CD14-positive monocyte (primary cell): ENCODE measurements around the gene IPO11. TPM values are rescaled to one million over a fixed set of nuclear protein-coding genes. Genes with fewer than 3 reads are reported as not detected.
A peak's percentile ranks its signal among the peaks of the same experiment; 100 is the strongest.

ENCODE experiments used
- DNase-seq, 3 donors: peaks; one replicate each; pipeline ENCODE4 v3.0.0-alpha.2; 2011 to 2022
- H2AFZ ChIP-seq: 2 replicates; pipeline ENCODE4 v1.6.0; 2012; ENCODE audit warnings: mild to moderate bottlenecking, low read depth, low read length, inconsistent platforms; ENCODE audit not compliant: insufficient read depth, poor library complexity, severe bottlenecking
- H3K27ac ChIP-seq, 2 donors: 1 replicate in 1 of 2; 2 replicates in 1 of 2; pipeline ENCODE4 v1.5.1; 2012 to 2013; ENCODE audit warnings: low read length in 2 of 2, control low read depth in 1 of 2, inconsistent platforms in 1 of 2, low read depth in 1 of 2, mild to moderate bottlenecking in 1 of 2
- H3K27me3 ChIP-seq, 2 donors: one replicate each; pipeline versions ENCODE4 v1.6.0 to v1.6.1; 2011 to 2013; ENCODE audit warnings: low read length in 2 of 2; ENCODE audit not compliant: control insufficient read depth in 2 of 2, insufficient read depth in 2 of 2
- H3K36me3 ChIP-seq, 2 donors: replicated peaks in 1 of 2; 1 replicate in 1 of 2; 2 replicates in 1 of 2; pipeline versions ENCODE4 v1.5.1 to v1.6.1; 2012 to 2013; ENCODE audit warnings: low read length in 2 of 2, control low read depth in 1 of 2, inconsistent platforms in 1 of 2, mild to moderate bottlenecking in 1 of 2; ENCODE audit not compliant: insufficient read depth in 2 of 2, control insufficient read depth in 1 of 2
- H3K4me1 ChIP-seq, 2 donors: 1 replicate in 1 of 2; 2 replicates in 1 of 2; pipeline versions ENCODE4 v1.5.1 to v1.6.1; 2012 to 2013; ENCODE audit warnings: low read length in 2 of 2, control low read depth in 1 of 2, inconsistent platforms in 1 of 2, mild to moderate bottlenecking in 1 of 2, moderate library complexity in 1 of 2; ENCODE audit not compliant: insufficient read depth in 2 of 2, control insufficient read depth in 1 of 2
- H3K4me2 ChIP-seq: replicated peaks from 2 replicates; pipeline ENCODE3; 2012; ENCODE audit warnings: low read length, moderate library complexity, mild to moderate bottlenecking; ENCODE audit not compliant: poor library complexity, severe bottlenecking; ENCODE audit errors: extremely low read depth
- H3K4me3 ChIP-seq, 3 experiments: fragments of 200-600 bp in 1 of 3; sonication (generic) in 1 of 3; replicated peaks in 1 of 3; 1 replicate in 2 of 3; 2 replicates in 1 of 3; pipeline ENCODE4 v1.5.1; 2011 to 2013; ENCODE audit warnings: low read length in 3 of 3, mild to moderate bottlenecking in 3 of 3, control low read depth in 2 of 3, low read depth in 2 of 3, inconsistent platforms in 1 of 3, moderate library complexity in 1 of 3
- H3K79me2 ChIP-seq: 2 replicates; pipeline ENCODE4 v1.6.0; 2012; ENCODE audit warnings: mild to moderate bottlenecking, control low read depth, inconsistent platforms, low read length, moderate library complexity; ENCODE audit not compliant: insufficient read depth
- H3K9ac ChIP-seq: 2 replicates; pipeline ENCODE4 v1.6.0; 2017; ENCODE audit warnings: low read length, mild to moderate bottlenecking; ENCODE audit not compliant: insufficient read depth, poor library complexity, severe bottlenecking
- H3K9me3 ChIP-seq, 2 donors: replicated peaks in 1 of 2; 1 replicate in 1 of 2; 2 replicates in 1 of 2; pipeline versions ENCODE4 v1.5.1 to v1.6.1; 2012 to 2013; ENCODE audit warnings: low read length in 2 of 2, control low read depth in 1 of 2; ENCODE audit not compliant: control insufficient read depth in 1 of 2, insufficient read depth in 1 of 2
- H4K20me1 ChIP-seq: 2 replicates; pipeline ENCODE4 v1.6.0; 2012; ENCODE audit warnings: mild to moderate bottlenecking, low read length, control low read depth, moderate library complexity; ENCODE audit not compliant: insufficient read depth
- H3K27ac Mint-ChIP-seq, 7 donors: one replicate each; pipeline ENCODE4 v1.8.0; 2020; ENCODE audit warnings: mild to moderate bottlenecking in 7 of 7, mixed read lengths in 7 of 7, moderate library complexity in 6 of 7, inconsistent platforms in 2 of 7
- H3K27me3 Mint-ChIP-seq, 3 donors: one replicate each; pipeline ENCODE4 v1.8.0; 2021 to 2022; ENCODE audit warnings: low read depth in 3 of 3, mild to moderate bottlenecking in 3 of 3, mixed read lengths in 3 of 3, moderate library complexity in 3 of 3, inconsistent platforms in 1 of 3
- H3K36me3 Mint-ChIP-seq, 2 donors: one replicate each; pipeline ENCODE4 v1.8.0; 2020; ENCODE audit warnings: mixed read lengths in 2 of 2, inconsistent platforms in 1 of 2, mild to moderate bottlenecking in 1 of 2
- H3K4me1 Mint-ChIP-seq: one replicate; pipeline ENCODE4 v1.8.0; 2020; ENCODE audit warnings: mild to moderate bottlenecking, mixed read lengths
- H3K4me3 Mint-ChIP-seq, 2 donors: one replicate each; pipeline ENCODE4 v1.8.0; 2020; ENCODE audit warnings: mild to moderate bottlenecking in 2 of 2, mixed read lengths in 2 of 2, moderate library complexity in 1 of 2
- H3K9me3 Mint-ChIP-seq, 7 donors: one replicate each; pipeline ENCODE4 v1.8.0; 2020 to 2022; ENCODE audit warnings: mixed read lengths in 7 of 7, mild to moderate bottlenecking in 6 of 7, moderate library complexity in 6 of 7, inconsistent platforms in 2 of 7
- WGBS: methylation state at CpG from one replicate; pipeline ENCODE4 v1.1.5; 2013; ENCODE audit warnings: missing lambda C conversion rate; ENCODE audit not compliant: insufficient coverage; 5-methylcytosine and 5-hydroxymethylcytosine counted together
- intact Hi-C, 2 donors: fragments of 100-400 bp; cut with micrococcal nuclease; formaldehyde crosslinking; loops; one replicate each; pipeline versions ENCODE4 v1.15.0 to v1.15.1; 2023
- polyA plus RNA-seq, 3 donors: library from polyadenylated mRNA; depleted of rRNA in 1 of 3; unstranded in 2 of 3; stranded (reverse) in 1 of 3; fragments of 300-500 nt in 2 of 3; fragments of >200 nt in 1 of 3; fragmentation: Illumina TruSeq in 2 of 3; gene quantifications; 1 replicate in 2 of 3; 2 replicates in 1 of 3; pipeline ENCODE4 v1.2.3, GENCODE V29; 2012 to 2021
- TF ChIP-seq, protein P1 (sequence below): fragments of 200-600 bp; IDR thresholded peaks from one replicate; pipeline ENCODE4 v1.8.0; 2022; ENCODE audit warnings: antibody characterized with exemption, mild to moderate bottlenecking

Gene IPO11
- polyA plus RNA-seq, 3 donors = 4.4 to 5.5 (median 5.3) TPM

DNA sequence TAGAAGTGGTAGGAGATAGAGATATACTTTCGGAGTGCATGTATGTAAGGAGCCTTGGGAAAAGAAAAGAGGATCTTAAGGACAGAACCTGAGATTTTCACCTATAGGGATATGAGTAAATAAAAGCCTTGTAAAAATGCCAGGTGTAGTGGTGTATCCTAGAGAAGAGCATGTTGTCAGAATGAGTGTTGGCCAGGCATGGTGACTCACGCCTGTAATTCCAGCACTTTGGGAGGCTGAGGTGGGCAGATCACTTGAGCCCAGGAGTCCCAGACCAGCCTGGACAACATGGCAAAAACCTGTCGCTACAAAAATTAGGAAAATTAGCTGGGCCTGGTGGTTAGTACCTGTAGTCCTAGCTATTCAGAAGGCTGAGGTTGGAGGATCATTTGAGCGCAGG is 76.0 kb downstream of the IPO11 start:
- Mint-ChIP-seq H3K4me1 (no peaks in the 10 kb centered on the region), H3K9me3 (no peaks in the 10 kb centered on the region), H3K27me3 (peaks cover 0 to 1% (median 0%) of the 10 kb centered on the region in 3 donors), H3K4me3 (no peak overlapping the region), H3K27ac (peak overlapping the region in 1 of 7 donors; percentile 53), H3K36me3 (peaks cover 42 to 48% of the 10 kb centered on the region in 2 donors)
- no peak for DNase-seq
- H3K4me2 ChIP-seq = no peak overlapping the region
- 74% methylated on average over 3 of the region's 4 CpGs for WGBS
- no peaks in the 10 kb centered on the region for H3K79me2 ChIP-seq
- H4K20me1 ChIP-seq = no peaks in the 10 kb centered on the region
- no peak overlapping the region for H3K4me3 ChIP-seq
- H2AFZ ChIP-seq = no peak overlapping the region
- TF ChIP-seq, protein P1, sequence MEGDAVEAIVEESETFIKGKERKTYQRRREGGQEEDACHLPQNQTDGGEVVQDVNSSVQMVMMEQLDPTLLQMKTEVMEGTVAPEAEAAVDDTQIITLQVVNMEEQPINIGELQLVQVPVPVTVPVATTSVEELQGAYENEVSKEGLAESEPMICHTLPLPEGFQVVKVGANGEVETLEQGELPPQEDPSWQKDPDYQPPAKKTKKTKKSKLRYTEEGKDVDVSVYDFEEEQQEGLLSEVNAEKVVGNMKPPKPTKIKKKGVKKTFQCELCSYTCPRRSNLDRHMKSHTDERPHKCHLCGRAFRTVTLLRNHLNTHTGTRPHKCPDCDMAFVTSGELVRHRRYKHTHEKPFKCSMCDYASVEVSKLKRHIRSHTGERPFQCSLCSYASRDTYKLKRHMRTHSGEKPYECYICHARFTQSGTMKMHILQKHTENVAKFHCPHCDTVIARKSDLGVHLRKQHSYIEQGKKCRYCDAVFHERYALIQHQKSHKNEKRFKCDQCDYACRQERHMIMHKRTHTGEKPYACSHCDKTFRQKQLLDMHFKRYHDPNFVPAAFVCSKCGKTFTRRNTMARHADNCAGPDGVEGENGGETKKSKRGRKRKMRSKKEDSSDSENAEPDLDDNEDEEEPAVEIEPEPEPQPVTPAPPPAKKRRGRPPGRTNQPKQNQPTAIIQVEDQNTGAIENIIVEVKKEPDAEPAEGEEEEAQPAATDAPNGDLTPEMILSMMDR = no peak
- H3K36me3 ChIP-seq = peaks cover 28 to 53% of the 10 kb centered on the region in 2 donors
- no peaks in the 10 kb centered on the region for H3K4me1 ChIP-seq
- intact Hi-C loops = no loop called here
- no peaks in the 10 kb centered on the region for H3K9me3 ChIP-seq
- H3K27me3 ChIP-seq = no peaks in the 10 kb centered on the region
- no peak overlapping the region for H3K27ac ChIP-seq
- no peak overlapping the region for H3K9ac ChIP-seq

DNA sequence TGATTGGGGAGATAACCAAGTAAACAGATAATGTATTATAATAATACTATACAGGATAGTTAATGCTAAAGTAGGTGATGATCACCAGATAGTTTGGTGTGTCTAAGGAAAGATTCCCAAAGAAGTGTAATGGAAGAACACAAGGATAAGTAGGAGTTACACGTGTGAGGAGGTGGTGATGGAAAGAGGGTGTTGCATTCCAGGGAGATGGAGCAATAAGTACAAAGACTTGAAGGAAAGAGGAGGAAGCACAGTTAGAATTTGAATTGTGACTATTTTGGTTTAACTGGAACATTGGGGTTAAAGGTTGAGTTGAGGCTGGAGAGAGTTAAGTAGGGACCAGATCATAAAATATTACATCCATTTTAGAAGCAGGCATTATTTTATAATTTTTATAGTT is 76.9 kb downstream of the IPO11 start:
- Mint-ChIP-seq H3K27ac (peak overlapping the region in 1 of 7 donors; percentile 48), H3K4me1 (no peaks in the 10 kb centered on the region)

More for the DNA sequence above, 76.9 kb downstream of the IPO11 start:
- peaks cover 34 to 49% of the 10 kb centered on the region in 2 donors for H3K36me3 ChIP-seq
- peaks cover 37 to 45% of the 10 kb centered on the region in 2 donors for H3K36me3 Mint-ChIP-seq
- H3K4me1 ChIP-seq = no peaks in the 10 kb centered on the region
- H3K9me3 Mint-ChIP-seq = no peaks in the 10 kb centered on the region
- no peak overlapping the region for H3K4me3 ChIP-seq
- no peaks in the 10 kb centered on the region for H4K20me1 ChIP-seq
- no peak overlapping the region for H3K4me2 ChIP-seq
- TF ChIP-seq, protein P1 = no peak
- H3K27me3 Mint-ChIP-seq = peaks cover 0 to 1% (median 0%) of the 10 kb centered on the region in 3 donors
- no peak overlapping the region for H2AFZ ChIP-seq
- no peaks in the 10 kb centered on the region for H3K27me3 ChIP-seq
- 75% methylated on average over 1 of the region's 1 CpG for WGBS
- H3K27ac ChIP-seq = no peak overlapping the region
- no peak overlapping the region for H3K9ac ChIP-seq
- H3K9me3 ChIP-seq = no peaks in the 10 kb centered on the region
- no peak for DNase-seq
- no peaks in the 10 kb centered on the region for H3K79me2 ChIP-seq
- no peak overlapping the region for H3K4me3 Mint-ChIP-seq
- intact Hi-C loops = no loop called here
